Measurements from ENCODE around the gene INTS11.

The INTS11 gene

GRCh38 chr1:1303736-1304135 lies 20.7 kb downstream of the INTS11 start:
- in situ Hi-C loops (cut with HindIII; ENCODE audit: low sequenced_read_pairs), result no loop called here

- in situ Hi-C loops (cut with HindIII; ENCODE audit: low sequenced_read_pairs), result no loop called here
Measured at GRCh38 chr1:1302951-1303509, 21.4 kb downstream of the INTS11 start.

GRCh38 chr1:1302006-1302430 lies 22.4 kb downstream of the INTS11 start:
- in situ Hi-C loops (cut with HindIII; ENCODE audit: low sequenced_read_pairs), result no loop called here

- in situ Hi-C loops (cut with HindIII; ENCODE audit: low sequenced_read_pairs), result no loop called here
Measured at GRCh38 chr1:1300352-1300739, 24.1 kb downstream of the INTS11 start.

GRCh38 chr1:1299686-1300351 lies 24.6 kb downstream of the INTS11 start:
- in situ Hi-C loops (cut with HindIII; ENCODE audit: low sequenced_read_pairs), result no loop called here

DNA sequence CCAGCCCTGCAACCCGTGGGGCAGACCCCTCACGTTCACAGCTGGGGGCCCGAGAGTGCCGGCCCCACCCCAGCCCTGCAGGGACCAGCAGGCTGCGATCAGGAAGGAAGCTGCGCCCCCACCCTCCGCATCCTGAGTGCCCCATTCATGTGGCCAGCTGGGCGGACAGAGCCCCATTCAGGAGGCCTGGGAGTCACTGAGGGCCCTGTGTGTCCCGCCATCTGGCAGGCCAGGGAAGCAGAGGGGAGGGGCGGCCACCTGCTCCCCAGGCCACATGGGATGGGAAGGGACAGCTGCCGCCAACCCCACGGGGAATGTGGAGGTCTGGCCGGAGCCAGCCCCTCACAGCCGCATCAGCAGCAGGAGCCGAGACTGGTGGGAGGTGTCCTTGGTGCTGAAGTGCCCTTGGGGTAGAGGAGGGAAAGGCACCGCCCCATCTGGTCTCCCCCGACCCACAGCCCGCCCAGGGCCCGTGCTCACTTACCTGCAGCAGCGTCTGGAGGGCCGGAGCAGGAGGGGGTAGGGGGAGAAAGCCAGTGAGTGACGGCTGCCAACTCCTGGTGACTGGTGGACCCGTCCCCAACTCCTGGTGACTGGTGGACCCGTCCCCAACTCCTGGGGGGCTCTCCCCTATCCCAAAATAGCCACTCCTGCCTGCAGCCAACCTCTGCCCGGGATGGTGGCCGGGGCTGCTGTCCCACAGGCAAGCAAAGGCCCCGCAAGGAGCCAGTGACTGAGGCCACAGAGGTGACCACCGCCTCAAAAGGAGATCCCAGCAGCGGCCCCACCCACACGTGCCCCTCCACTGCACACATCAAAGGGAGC lies 25.4 kb downstream of the INTS11 start:
- in situ Hi-C loops (cut with HindIII; ENCODE audit: low sequenced_read_pairs), result no loop called here

DNA sequence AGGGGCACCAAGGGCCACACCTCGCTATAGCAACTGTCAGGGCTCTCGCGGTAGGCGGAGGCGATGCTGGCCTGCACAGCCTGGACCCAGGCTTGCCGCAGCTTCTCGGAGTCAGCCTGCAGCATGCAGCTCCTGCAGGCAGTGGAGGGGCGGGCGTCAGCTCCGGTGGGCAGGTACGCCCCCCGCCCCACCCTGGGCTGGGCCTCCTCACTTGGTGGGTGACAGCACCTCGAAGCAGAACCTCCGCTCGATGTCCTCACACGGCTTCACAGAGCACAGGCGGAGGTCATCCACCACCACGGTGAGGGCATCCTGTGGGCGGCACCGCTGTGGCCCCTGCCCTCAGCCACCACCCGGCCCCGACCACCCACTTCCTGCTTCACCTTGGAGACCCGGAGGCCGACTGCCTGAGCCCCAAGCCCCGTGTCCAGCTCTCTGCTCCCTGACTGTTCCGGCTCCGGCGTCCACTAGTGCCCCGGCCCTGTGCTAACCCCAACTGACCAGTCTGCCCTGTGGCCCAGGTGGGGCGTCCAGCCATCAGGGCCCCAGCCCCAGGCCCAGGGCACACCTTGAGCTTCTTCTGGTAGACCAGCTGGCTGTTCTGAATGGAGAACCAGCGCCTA lies 26.5 kb downstream of the INTS11 start:
- in situ Hi-C loops (cut with HindIII; ENCODE audit: low sequenced_read_pairs), result no loop called here

DNA sequence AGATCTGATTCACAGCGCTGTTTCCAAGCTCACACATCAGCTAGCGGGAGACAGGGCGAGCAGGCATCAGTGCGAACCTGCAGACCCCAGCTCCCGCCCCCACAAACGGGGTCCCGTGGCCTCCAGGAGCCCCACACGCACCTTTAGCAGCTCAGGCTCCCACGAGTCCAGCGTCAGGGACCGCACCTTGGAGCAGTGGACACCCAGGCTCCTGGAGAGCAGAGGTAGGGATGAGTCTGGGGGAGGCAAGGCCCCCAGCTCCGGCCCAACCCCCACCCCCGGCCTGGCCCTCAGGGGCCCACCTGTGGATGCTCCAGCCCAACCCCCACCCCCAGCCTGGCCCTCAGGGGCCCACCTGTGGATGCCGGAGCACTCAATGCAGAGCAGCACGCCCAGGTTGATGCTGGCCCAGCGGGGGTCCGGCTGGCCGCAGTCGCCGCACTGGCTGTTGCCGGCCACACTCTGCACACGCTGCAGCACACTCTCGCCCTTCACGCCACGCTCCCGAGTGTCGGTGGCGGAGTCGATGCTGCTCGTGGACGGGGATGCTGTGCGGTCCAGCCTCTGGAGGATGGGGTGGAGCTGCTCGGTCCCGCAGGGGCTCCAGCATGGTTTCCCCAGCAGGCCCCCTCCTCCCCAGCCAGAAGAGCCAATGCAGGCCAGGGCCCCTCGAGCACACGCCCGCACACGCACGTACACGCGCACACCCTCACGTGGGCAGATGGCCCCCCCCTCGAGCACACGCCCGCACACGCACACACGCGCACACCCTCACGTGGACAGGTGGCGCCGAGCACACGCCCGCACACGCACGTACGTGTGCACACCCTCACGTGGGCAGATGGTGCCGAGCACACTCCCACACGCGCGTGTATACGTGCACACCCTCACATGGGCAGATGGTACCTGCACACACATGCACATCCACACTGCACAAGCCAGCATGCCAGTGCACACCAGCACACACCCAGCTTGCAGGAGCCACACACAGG lies 28.1 kb downstream of the INTS11 start:
- in situ Hi-C loops (cut with HindIII; ENCODE audit: low sequenced_read_pairs), result no loop called here

DNA sequence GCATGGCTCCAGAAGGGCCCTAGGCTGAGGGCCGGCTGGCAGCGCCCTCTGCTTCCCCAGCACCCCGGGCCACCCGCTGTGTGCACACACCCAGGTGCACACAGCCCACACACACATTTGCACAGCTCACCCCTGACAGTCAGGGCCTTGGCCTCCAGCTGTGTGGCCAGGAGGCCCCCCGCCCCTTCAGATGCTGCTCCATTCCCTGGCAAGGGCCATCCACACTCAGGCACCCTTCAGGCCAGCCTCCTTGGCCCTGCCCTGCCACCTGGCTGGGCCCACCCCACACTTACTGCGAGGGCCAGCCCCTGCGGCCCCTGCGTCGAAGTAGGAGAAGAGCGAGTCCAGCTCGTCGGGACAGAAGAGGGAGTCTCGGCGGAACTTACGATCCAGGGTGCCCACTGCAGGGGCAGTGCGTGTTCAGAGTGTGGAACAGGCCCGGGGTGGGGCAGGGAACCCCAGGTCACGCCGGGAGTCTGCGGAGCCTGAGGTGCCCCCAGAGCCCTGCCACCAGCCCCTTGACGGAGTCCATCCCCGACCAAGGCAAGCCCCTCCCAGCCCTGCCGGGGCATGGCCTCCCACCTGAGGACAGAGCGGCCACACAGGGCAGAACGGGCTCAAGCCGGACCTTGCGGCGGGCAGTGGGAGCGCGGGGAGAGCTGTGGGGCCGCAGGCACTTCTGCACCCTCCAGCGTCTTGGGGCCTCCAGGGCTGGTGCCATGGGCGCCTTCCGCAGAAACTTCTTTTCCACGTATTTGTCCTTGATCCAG lies 29.1 kb downstream of the INTS11 start:
- in situ Hi-C loops (cut with HindIII; ENCODE audit: low sequenced_read_pairs), result no loop called here

DNA sequence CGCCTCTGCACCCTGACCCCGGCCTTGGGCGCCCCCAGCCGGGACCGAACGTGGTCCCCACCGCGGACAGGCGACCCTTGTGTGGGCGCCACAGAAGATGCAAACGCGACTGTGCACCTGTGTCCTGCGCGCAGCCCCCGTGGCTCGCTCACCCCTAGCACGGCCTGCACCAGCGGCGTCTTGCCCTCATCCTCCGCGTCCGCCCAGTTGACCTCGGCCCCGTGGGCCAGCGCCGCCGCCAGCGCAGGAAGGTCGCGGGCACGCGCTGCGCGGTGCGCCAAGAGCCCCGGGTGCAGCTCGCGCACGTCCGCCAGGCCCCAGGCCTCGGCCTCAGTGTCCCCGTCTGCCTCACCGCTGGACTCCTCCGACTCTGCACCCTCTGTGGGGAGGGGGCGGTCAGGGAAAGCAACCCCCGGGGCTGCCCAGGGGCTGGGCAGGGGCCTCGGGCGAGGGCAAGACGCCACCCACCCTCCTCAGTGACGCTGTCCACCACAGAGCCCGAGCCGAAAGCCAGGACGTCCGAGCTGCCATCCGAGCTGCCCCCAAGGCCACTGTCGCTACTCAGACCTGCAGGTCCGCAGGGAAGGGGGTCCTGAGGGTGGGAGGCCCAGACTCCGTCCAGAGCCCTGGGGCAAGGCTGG lies 30.1 kb downstream of the INTS11 start:
- in situ Hi-C loops (cut with HindIII; ENCODE audit: low sequenced_read_pairs), result no loop called here

DNA sequence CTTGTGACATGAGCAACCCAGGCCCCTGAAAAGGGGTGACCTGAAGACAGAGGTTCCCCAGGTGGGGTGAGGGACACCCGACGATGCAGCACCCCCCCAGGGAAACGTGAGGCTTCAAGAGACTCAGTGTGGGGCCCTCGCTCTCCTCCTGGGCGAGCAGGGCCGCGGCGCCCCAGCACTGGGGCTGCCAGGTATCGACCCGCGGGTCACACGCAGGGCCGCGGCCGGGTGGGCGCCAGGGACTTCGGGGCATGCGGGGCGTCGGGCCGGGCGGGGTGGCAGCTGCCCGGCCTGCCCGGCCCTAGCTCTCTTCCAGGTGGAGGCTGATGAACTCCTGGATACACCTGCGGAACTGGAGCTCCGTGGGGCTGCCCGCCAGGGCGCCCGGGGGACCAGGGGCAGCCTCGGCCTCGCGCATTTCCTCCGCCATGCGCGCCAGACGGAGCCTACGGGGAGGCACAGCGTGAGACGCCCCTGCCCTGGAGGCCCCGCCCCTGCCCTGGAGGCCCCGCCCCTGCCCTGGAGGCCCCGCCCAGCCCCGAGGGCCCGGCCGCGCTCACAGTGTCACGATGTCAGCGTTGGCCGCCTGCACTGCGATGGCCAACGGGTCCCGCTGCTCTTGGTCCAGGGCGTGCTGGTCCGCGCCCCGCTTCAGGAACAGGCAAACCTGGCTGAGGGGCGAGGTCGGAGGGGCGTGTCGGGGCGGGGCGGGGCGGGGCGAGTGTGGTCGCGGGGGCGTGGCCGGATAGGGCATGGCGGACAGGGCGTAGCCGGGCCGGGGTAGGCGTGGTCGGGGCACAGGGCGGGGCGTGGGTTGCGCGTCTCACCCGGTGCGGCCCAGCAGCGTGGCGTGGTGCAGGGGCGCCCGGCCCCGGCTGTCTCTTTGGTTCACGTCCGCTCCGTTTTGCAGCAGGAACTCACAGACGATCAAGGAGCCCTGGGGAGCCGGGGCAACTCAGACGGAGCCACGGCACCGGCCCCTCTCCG lies 30.9 kb downstream of the INTS11 start:
- in situ Hi-C loops (cut with HindIII; ENCODE audit: low sequenced_read_pairs), result no loop called here

DNA sequence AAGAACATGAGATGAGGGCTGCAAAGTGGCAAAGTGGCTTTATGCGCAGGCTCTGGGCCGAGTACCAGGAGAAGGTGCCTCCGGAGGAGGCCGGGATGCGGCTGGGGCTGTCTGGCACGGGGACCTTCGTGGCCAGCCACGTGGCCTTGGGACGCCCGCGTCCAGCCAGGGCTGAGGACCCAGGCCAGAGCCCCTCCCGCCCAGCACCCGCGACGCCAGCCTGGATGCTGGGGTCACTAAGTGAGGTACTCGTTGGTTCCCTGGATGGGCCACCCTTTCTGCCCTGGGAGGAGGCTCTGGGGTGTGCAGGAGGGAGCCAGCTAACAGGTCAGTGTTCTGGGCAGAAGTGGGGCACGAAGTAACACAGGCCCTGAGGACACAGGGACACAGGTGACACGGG lies 31.6 kb downstream of the INTS11 start:
- in situ Hi-C loops (cut with HindIII; ENCODE audit: low sequenced_read_pairs), result no loop called here

- in situ Hi-C loops (cut with HindIII; ENCODE audit: low sequenced_read_pairs), result no loop called here
Measured at GRCh38 chr1:1292442-1292779, 32.0 kb downstream of the INTS11 start.

DNA sequence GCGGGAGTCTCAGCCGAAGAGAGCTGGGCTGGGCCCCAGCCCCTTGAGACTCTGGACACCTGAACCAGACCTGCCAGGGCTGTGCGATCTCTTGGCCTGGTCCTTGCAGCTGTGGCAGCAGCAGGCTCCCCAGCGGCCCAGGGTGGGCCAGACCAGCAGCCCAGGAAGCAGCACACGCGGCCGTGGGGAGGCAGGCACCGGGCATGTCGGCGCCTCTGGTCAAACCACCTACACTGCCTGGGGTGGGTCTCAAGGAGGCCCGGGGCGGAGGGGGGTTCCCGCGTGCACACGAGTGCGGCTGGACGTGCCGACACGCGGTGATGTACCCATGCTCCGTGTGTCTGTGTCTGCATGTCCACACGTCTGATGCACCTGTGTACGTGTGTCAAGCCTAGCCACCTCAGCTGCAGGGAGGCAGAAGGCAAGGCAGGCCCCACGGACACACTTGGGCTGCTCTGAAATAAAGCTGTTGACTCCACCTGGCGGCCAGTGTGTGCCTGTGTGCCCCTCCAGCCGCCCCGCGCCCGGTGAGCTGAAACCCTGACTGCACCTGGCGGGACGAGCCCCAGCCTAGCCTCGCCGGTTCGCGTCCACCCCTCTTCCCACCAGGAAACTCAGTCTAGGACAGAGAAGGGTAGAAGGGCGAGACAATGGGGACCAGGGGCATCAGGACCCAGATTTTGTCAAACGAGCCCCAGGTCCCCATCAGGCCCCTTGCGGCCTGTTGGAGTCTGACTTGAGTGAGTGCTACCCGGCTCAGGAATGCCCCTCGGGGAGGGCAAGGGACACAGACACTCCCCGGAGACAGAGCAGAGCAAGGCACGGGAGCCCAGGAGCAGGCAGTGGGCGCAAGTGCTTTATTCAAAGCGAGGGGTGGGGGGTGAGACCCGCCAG lies 32.7 kb downstream of the INTS11 start:
- in situ Hi-C loops (cut with HindIII; ENCODE audit: low sequenced_read_pairs), result no loop called here

GRCh38 chr1:1291023-1291528 lies 33.4 kb downstream of the INTS11 start:
- in situ Hi-C loops (cut with HindIII; ENCODE audit: low sequenced_read_pairs), result no loop called here

DNA sequence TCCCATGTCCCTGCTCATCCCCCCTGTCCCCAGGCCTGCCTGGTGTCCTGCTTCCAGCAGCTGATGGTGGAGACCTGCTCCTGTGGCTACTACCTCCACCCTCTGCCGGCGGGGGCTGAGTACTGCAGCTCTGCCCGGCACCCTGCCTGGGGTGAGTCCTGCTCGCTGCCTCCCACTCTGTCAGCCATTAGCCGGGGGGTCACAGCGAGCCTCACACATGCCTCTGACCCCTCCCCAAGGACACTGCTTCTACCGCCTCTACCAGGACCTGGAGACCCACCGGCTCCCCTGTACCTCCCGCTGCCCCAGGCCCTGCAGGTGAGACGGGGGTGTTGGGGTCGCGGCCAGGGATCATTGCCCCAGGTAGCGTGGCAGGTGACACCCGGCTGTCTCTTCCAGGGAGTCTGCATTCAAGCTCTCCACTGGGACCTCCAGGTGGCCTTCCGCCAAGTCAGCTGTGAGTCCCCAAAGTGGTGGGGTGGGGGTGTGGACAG lies 34.2 kb downstream of the INTS11 start:
- in situ Hi-C loops (cut with HindIII; ENCODE audit: low sequenced_read_pairs), result no loop called here
